Upper lobe of left lung (tissue), 6 donors: ENCODE results near the gene CD59. TPM values are rescaled to one million over a fixed set of nuclear protein-coding genes. Genes with fewer than 3 reads are reported as not detected.

ENCODE experiments used
- ATAC-seq, 2 donors: fragments of 200-7000 bp; cut with Tn5 transposase; one replicate each; pipeline ENCODE4 v1.9.1; 2022; ENCODE audit warnings: mild to moderate bottlenecking in 2 of 2, moderate library complexity in 2 of 2; ENCODE audit not compliant: low FRiP score in 2 of 2
- DNase-seq, 2 donors: peaks; one replicate each; pipeline ENCODE4 v3.0.0-alpha.2; 2019 to 2020
- H3K27ac ChIP-seq, 4 donors: fragments of 200-600 bp; sonication (generic); one replicate each; pipeline ENCODE4 v1.5.1; 2016 to 2019
- H3K27me3 ChIP-seq, 4 donors: fragments of 200-600 bp; sonication (generic); one replicate each; pipeline ENCODE4 v1.5.1; 2017 to 2019
- H3K36me3 ChIP-seq, 4 donors: fragments of 200-600 bp; sonication (generic); one replicate each; pipeline ENCODE4 v1.5.1; 2016 to 2019
- H3K4me1 ChIP-seq, 4 donors: fragments of 200-600 bp; sonication (generic); one replicate each; pipeline ENCODE4 v1.5.1; 2018 to 2019
- H3K4me3 ChIP-seq, 4 donors: fragments of 200-600 bp; sonication (generic); one replicate each; pipeline ENCODE4 v1.5.1; 2017 to 2019; ENCODE audit warnings: mild to moderate bottlenecking in 2 of 4, moderate library complexity in 1 of 4
- H3K9me3 ChIP-seq, 4 donors: fragments of 200-600 bp; sonication (generic); one replicate each; pipeline ENCODE4 v1.5.1; 2018 to 2019
- EP300 ChIP-seq, 4 donors: sonication (generic); formaldehyde crosslinking; IDR thresholded peaks; one replicate each; pipeline ENCODE4 v1.5.1; 2017; ENCODE audit warnings: antibody characterized with exemption in 4 of 4, control low read depth in 2 of 4
- POLR2A ChIP-seq, 4 donors: fragments of 450-650 bp; IDR thresholded peaks; one replicate each; pipeline ENCODE4 v1.5.1; 2016 to 2017; ENCODE audit warnings: antibody characterized with exemption in 4 of 4, mild to moderate bottlenecking in 2 of 4
- POLR2AphosphoS5 ChIP-seq, 2 donors: sonication (generic); formaldehyde crosslinking; IDR thresholded peaks; one replicate each; pipeline ENCODE4 v1.5.1; 2017; ENCODE audit warnings: antibody characterized with exemption in 2 of 2
- WGBS, 2 donors: methylation state at CpG; one replicate each; pipeline ENCODE4 v1.1.5; 2017 to 2018; 5-methylcytosine and 5-hydroxymethylcytosine counted together
- total RNA-seq, 6 donors: library from RNA; depleted of rRNA in 4 of 6; stranded (reverse); fragments of >200 nt in 4 of 6; gene quantifications; one replicate each; pipeline versions ENCODE4 v1.1.0 to v1.2.1, GENCODE V29; 2016 to 2021
- TF ChIP-seq, protein P1 (sequence below), 6 experiments: fragments of 450-650 bp in 4 of 6; fragments of 200-600 bp in 2 of 6; sonication (generic) in 2 of 6; IDR thresholded peaks; one replicate each; pipeline ENCODE4 v1.5.1; 2016 to 2019; ENCODE audit warnings: antibody characterized with exemption in 6 of 6
- donor health status: DM: no; HTN: no; CAD: no; lungs with moderate emphysema.
- donor health status: DM: no; HTN: yes; CAD: no; lungs with severe emphysema.

The CD59 gene
- total RNA-seq, 6 donors from 2014 or later, result 57.6 to 914 (median 315) TPM

DNA sequence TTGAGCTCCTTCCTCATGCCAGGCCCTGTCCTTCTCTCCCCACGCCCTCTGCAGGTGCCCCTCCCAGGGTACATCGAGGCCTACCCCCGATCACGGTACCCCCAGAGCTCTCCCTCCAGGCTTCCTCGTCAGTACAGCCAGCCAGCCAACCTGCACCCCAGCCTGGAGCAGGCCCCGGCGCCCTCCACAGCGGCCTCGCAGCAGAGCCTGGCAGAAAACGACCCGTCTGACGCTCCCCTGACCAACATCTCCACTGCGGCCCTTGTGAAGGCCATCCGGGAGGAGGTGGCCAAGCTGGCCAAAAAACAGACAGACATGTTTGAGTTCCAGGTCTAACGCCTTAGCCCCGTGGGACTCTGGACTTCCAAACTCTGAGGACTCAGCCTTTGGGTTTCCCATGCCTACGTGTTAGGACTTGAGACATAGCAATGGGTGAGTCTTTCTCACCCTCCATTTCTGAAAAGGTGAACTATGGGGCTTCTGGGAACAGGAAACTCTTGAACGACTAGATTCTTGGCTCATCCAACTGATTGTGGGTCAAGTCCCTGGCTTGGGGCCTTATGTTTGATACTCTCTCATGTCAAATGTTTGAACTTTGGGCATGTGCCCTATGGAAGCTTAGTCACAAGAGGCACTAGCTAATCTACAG, 68.3 kb downstream of the CD59 start:
- 91 to 92% methylated on average over 18 of the region's 18 CpGs for WGBS, 2 donors
- TF ChIP-seq POLR2AphosphoS5 (IDR thresholded peaks at IDR 0.05) (no peak), EP300 (IDR thresholded peaks at IDR 0.05) (no peak), POLR2A (IDR thresholded peaks at IDR 0.05) (no peak)
- TF ChIP-seq, protein P1, sequence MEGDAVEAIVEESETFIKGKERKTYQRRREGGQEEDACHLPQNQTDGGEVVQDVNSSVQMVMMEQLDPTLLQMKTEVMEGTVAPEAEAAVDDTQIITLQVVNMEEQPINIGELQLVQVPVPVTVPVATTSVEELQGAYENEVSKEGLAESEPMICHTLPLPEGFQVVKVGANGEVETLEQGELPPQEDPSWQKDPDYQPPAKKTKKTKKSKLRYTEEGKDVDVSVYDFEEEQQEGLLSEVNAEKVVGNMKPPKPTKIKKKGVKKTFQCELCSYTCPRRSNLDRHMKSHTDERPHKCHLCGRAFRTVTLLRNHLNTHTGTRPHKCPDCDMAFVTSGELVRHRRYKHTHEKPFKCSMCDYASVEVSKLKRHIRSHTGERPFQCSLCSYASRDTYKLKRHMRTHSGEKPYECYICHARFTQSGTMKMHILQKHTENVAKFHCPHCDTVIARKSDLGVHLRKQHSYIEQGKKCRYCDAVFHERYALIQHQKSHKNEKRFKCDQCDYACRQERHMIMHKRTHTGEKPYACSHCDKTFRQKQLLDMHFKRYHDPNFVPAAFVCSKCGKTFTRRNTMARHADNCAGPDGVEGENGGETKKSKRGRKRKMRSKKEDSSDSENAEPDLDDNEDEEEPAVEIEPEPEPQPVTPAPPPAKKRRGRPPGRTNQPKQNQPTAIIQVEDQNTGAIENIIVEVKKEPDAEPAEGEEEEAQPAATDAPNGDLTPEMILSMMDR (IDR thresholded peaks at IDR 0.05), result no peak
- DNase-seq (peak in 1 of 2 donors; percentile 69), ATAC-seq (no peak)
- H3K4me1 ChIP-seq, result no peaks in the 10 kb centered on the region
- no peaks in the 10 kb centered on the region for H3K36me3 ChIP-seq
- H3K27me3 ChIP-seq, result no peaks in the 10 kb centered on the region
- H3K27ac ChIP-seq, result no peak overlapping the region
- no peaks in the 10 kb centered on the region for H3K9me3 ChIP-seq
- no peak overlapping the region for H3K4me3 ChIP-seq

DNA sequence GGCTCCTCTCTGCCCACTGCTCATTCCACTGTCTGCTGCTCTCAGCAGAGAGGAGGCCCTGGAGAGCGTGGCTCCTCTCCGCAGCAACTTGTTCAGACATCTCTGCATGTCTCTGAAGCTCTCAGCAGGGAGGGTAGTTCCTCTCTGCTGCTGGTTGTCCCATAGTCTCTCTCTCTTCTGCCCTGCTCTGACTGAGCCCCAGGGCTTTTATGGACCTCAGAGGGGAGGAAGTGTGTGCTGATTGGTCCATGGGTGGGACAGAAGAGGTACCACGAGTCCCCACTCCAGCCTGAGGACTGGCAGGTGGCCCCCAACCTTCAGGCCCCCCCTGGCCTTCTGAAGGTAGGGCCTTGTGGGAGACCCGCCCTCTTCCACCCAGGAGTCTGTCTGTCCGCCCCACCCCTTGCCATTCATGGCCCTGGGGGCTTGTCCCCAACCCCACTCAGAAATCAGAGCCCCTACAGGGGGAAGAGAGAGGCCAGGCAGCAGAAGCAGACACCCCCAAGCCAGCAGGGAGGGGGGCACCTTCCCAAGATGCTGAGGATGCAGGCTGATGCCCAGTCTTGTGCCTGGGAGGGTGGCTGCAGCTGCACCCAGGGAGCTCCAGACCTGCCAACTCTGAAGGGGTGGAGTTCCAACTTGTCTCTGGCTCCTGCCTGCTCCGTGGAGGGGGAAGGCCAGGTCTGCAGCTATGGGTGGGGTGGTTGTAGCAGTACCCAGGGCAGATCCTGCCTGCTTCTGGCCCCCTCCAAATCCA, 70.7 kb downstream of the CD59 start:
- H3K27me3 ChIP-seq, result no peaks in the 10 kb centered on the region
- peak in 1 of 2 donors; percentile 34 for DNase-seq
- TF ChIP-seq POLR2AphosphoS5 (IDR thresholded peaks at IDR 0.05) (no peak), EP300 (IDR thresholded peaks at IDR 0.05) (no peak), POLR2A (IDR thresholded peaks at IDR 0.05) (no peak)
- TF ChIP-seq, protein P1 (IDR thresholded peaks at IDR 0.05), result no peak
- no peak overlapping the region for H3K27ac ChIP-seq
- H3K4me1 ChIP-seq, result no peaks in the 10 kb centered on the region
- H3K36me3 ChIP-seq, result no peaks in the 10 kb centered on the region
- H3K9me3 ChIP-seq, result no peaks in the 10 kb centered on the region
- WGBS, 2 donors, result 75 to 85% methylated on average over 4 to 6 of the region's 6 CpGs
- H3K4me3 ChIP-seq, result no peak overlapping the region
- peak in 1 of 2 donors; percentile 10 for ATAC-seq

GRCh38 chr11:33664827-33665226, 71.4 kb downstream of the CD59 start:
- Histone ChIP-seq H3K9me3 (no peaks in the 10 kb centered on the region), H3K27me3 (no peaks in the 10 kb centered on the region), H3K4me1 (no peaks in the 10 kb centered on the region), H3K4me3 (no peak overlapping the region), H3K36me3 (no peaks in the 10 kb centered on the region), H3K27ac (no peak overlapping the region)
- TF ChIP-seq POLR2A (IDR thresholded peaks at IDR 0.05) (no peak), EP300 (IDR thresholded peaks at IDR 0.05) (no peak), POLR2AphosphoS5 (IDR thresholded peaks at IDR 0.05) (no peak)
- TF ChIP-seq, protein P1 (IDR thresholded peaks at IDR 0.05), result no peak
- DNase-seq (no peak), ATAC-seq (no peak)
- 75 to 96% methylated on average over 4 of the region's 4 CpGs for WGBS, 2 donors

- Histone ChIP-seq H3K9me3 (no peaks in the 10 kb centered on the region), H3K27ac (no peak overlapping the region), H3K27me3 (no peaks in the 10 kb centered on the region), H3K4me1 (no peaks in the 10 kb centered on the region), H3K36me3 (no peaks in the 10 kb centered on the region), H3K4me3 (no peak overlapping the region)
- TF ChIP-seq POLR2A (IDR thresholded peaks at IDR 0.05) (no peak), POLR2AphosphoS5 (IDR thresholded peaks at IDR 0.05) (no peak), EP300 (IDR thresholded peaks at IDR 0.05) (no peak)
- TF ChIP-seq, protein P1 (IDR thresholded peaks at IDR 0.05), result no peak
- WGBS, 2 donors, result 86 to 98% methylated on average over 5 to 6 of the region's 6 CpGs
- ATAC-seq (no peak), DNase-seq (no peak)
Observed at GRCh38 chr11:33664166-33664565, 72.1 kb downstream of the CD59 start.
